IPS-15b (cell line): ENCODE measurements around the gene BANF1.

Source experiments
- H3K27me3 ChIP-seq: one replicate; pipeline ENCODE4 v1.6.1; 2013; ENCODE audit warnings: low read length; ENCODE audit not compliant: control insufficient read depth, insufficient read depth
- H3K36me3 ChIP-seq: one replicate; pipeline ENCODE4 v1.6.1; 2013; ENCODE audit warnings: low read length; ENCODE audit not compliant: control insufficient read depth, insufficient read depth
- H3K4me1 ChIP-seq: one replicate; pipeline ENCODE4 v1.6.1; 2013; ENCODE audit warnings: mild to moderate bottlenecking, low read length; ENCODE audit not compliant: control insufficient read depth, insufficient read depth
- H3K4me3 ChIP-seq: one replicate; pipeline ENCODE4 v1.5.1; 2013; ENCODE audit warnings: low read depth, low read length
- H3K9ac ChIP-seq: one replicate; pipeline ENCODE4 v1.6.1; 2013; ENCODE audit warnings: low read depth, mild to moderate bottlenecking, low read length
- H3K9me3 ChIP-seq: one replicate; pipeline ENCODE4 v1.6.1; 2013; ENCODE audit warnings: mild to moderate bottlenecking, low read length; ENCODE audit not compliant: control insufficient read depth, insufficient read depth

BANF1 gene

GRCh38 chr11:66032957-66033735 lies 30.8 kb downstream of the BANF1 start:
- Histone ChIP-seq H3K27me3 (no peaks in the 10 kb centered on the region), H3K36me3 (no peaks in the 10 kb centered on the region), H3K4me1 (no peaks in the 10 kb centered on the region), H3K4me3 (no peak overlapping the region), H3K9ac (no peak overlapping the region), H3K9me3 (no peaks in the 10 kb centered on the region)

DNA sequence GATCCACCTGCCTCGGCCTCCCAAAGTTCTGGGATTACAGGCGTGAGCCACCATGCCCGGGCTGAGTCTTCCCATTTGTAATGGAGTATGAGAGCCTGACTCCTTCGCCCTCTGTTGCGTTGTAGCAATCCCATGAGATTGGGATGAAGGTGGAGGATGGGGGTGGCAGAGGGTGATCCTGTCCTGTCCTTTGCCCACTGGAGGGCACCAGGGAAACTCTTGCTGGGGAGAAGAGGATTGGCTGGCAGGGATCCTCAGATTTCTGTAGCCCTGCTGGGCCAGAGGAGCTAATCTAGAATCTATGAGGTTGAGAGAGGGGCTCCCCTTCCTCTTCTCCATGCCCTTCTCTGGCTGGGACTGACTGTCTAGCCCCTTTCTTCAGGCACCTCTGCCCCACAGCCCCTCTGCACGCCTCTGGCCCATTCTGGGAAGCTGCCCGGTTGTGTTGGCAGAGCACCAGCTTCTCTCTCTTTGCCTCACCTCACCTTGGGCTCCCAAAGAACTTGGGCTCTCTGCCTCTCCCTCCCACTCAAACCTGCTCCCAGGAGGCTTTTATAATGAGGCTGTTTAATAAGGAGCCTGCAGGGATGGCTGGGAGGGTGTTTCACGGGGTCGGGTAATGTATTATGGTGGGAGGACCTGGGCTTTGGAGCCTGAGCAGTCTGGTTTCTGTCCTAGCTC lies 33.5 kb downstream of the BANF1 start:
- H3K27me3 ChIP-seq = no peaks in the 10 kb centered on the region
- no peaks in the 10 kb centered on the region for H3K36me3 ChIP-seq
- H3K4me1 ChIP-seq = no peaks in the 10 kb centered on the region
- no peak overlapping the region for H3K4me3 ChIP-seq
- H3K9me3 ChIP-seq = no peaks in the 10 kb centered on the region
- H3K9ac ChIP-seq = no peak overlapping the region

- Histone ChIP-seq H3K36me3 (peaks cover 2% of the 10 kb centered on the region), H3K9me3 (no peaks in the 10 kb centered on the region), H3K9ac (no peak overlapping the region), H3K27me3 (no peaks in the 10 kb centered on the region), H3K4me1 (no peaks in the 10 kb centered on the region), H3K4me3 (no peak overlapping the region)
Observed at GRCh38 chr11:66036334-66036710, 34.0 kb downstream of the BANF1 start.

- no peak overlapping the region for H3K4me3 ChIP-seq
- no peak overlapping the region for H3K9ac ChIP-seq
- no peaks in the 10 kb centered on the region for H3K27me3 ChIP-seq
- no peaks in the 10 kb centered on the region for H3K4me1 ChIP-seq
- H3K36me3 ChIP-seq = peaks cover 7% of the 10 kb centered on the region
- no peaks in the 10 kb centered on the region for H3K9me3 ChIP-seq
Observed at GRCh38 chr11:66037327-66037726, 35.0 kb downstream of the BANF1 start.

DNA sequence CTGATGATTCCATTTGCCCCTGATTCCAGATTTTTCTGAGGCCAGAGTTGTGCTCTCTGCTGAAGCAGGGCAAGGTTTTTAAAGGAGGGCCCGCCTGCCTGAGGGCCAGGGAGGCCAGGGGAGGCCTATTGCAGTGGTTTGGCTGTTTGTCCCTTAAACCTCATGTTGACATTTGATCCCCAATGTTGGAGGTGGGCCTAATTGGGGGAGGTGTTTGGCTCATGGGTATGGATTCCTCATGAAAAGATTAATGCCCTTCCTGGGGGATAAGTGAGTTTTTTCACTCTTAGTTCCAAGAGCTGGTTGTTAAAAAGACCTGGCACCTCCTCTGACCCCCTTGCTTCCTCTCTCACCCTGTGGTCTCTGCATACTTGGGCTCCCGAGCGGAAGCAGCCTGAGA lies 37.5 kb downstream of the BANF1 start:
- H3K27me3 ChIP-seq = no peaks in the 10 kb centered on the region
- no peak overlapping the region for H3K4me3 ChIP-seq
- peaks cover under 1% of the 10 kb centered on the region for H3K4me1 ChIP-seq
- peaks cover 15% of the 10 kb centered on the region for H3K36me3 ChIP-seq
- H3K9me3 ChIP-seq = no peaks in the 10 kb centered on the region
- H3K9ac ChIP-seq = no peak overlapping the region

DNA sequence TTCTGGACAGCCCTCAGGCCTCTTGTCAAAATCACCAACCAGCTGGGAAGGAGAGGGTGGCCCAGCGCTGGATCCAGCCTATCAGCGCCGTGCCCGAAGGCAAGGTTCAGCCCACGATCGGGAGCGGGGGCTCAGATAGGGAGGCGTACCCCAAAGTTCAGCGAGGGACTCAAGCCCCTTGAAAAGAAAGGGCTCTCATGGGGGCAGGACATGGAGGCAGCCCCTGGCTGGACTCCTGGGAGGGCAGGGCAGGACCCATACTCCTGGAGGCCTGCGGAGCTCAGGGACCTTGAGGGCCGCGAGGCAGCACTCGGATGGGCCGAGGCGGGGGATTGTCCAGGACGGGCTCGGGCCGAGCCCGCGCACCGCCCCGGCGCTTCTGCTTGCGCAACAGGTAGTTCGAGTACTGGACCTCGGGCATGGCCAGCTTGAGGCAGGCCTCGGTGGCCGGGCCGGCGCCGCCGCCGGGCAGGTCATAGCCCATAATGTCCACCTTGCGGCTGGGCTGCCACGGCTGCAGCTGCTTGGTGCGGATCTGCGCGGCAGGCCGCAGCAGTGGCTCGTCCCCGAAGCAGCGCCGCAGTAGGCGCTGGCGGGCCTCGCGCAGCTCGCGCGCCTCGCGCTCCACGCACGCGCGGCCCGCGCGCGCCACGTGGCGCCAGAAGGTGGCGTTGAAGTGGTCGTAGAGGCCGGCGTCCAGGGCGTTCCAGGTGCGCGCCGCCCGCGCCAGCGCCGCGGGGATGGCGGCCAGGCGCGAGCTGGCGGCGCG lies 40.1 kb downstream of the BANF1 start:
- no peaks in the 10 kb centered on the region for H3K27me3 ChIP-seq
- H3K4me3 ChIP-seq = no peak overlapping the region
- H3K36me3 ChIP-seq = peaks cover 15% of the 10 kb centered on the region
- H3K9ac ChIP-seq = no peak overlapping the region
- H3K9me3 ChIP-seq = no peaks in the 10 kb centered on the region
- peaks cover 4% of the 10 kb centered on the region for H3K4me1 ChIP-seq

DNA sequence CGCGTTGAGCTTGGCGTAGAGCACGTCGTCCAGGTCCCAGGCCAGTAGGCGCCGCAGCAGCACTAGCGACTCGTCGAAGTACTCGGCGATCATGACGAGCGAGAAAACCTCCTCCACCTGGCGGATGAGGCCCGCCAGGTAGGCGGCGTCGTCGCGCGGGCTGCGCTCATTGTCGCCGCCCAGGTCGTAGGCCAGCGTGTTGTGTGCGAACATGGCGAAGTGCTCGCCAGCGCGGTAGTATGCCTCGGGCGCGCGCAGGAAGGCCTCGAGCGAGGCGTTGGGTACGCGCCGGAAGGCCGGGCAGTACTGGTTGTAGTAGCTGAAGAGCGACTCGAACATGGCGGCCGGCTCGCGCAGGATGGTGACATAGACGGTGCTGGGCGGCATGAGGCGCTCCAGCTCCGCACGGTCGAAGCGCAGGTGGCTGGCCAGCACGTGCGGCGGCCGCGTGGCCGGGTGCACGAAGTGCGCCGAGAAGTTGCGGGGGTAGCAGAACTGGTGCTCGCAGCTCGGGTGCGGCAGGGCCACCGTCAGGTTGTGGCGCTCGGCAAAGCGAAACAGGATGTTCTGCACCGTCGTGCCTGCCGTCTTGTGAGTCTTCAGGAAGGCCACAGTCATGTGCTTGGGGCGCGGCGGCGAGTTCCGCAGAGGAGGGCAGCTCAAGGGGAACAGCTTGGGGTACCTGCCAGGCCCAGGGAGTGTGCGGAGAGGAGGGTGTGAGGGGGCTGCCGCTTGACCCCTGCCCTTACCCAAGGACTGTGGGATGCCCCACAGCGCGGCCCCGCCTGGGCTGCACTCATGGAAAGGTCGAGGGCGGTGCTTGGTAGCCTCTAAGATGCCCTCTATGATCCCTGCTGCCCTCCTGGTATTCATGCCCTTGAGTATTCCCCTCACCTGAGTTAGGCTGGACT lies 40.9 kb downstream of the BANF1 start:
- H3K27me3 ChIP-seq = no peaks in the 10 kb centered on the region
- no peaks in the 10 kb centered on the region for H3K9me3 ChIP-seq
- H3K4me1 ChIP-seq = peaks cover 4% of the 10 kb centered on the region
- peaks cover 15% of the 10 kb centered on the region for H3K36me3 ChIP-seq
- no peak overlapping the region for H3K4me3 ChIP-seq
- H3K9ac ChIP-seq = no peak overlapping the region

DNA sequence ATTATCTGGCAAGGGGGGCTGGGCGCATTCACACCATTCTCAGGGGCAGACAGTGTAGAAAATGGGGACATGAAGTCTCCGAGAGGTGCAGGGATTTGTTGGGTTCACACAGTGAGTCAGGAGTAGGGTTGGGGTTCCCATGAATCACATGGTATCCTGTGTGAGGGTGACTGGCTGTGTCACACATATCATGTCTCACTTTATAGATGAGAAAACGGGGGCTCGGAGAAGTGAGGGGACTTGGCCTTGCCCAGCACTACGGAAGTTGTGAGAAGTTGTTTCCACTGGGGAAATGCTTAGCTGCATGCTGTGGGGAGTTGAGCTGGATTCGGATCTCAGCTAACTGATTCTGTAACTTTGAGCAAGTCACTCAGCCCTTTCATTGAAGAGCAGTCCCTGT lies 42.5 kb downstream of the BANF1 start:
- H3K4me1 ChIP-seq = peaks cover 8% of the 10 kb centered on the region
- no peak overlapping the region for H3K4me3 ChIP-seq
- no peak overlapping the region for H3K9ac ChIP-seq

DNA sequence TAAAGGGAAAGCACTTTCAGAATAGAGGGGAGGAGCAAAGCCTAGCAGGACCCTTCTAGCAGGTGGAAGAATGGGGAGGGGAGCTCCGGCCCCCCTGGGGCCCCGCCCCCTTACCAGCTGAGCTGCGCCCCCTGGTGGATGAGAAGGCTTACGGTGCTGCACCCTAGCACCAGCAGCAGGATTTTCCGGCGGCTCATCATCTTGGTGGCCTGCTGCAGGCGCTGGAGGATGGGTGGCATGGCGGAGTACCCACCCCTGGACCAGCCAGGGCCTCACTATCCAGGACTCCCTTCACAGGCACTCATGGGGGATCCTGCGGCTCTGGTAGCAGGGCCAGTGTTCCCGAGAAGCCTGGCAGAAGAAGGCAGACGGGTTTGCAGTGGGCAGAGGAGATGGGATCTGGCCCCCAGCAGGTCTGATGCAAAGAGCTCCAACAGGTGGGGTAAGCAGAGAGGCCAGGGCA lies 42.9 kb downstream of the BANF1 start:
- Histone ChIP-seq H3K4me1 (peaks cover 8% of the 10 kb centered on the region), H3K9ac (no peak overlapping the region), H3K4me3 (no peak overlapping the region), H3K9me3 (no peaks in the 10 kb centered on the region), H3K27me3 (no peaks in the 10 kb centered on the region), H3K36me3 (peaks cover 15% of the 10 kb centered on the region)

More for the DNA sequence above, 42.5 kb downstream of the BANF1 start:
- no peaks in the 10 kb centered on the region for H3K27me3 ChIP-seq
- peaks cover 15% of the 10 kb centered on the region for H3K36me3 ChIP-seq
- H3K9me3 ChIP-seq = no peaks in the 10 kb centered on the region

- no peak overlapping the region for H3K9ac ChIP-seq
- H3K4me1 ChIP-seq = peaks cover 11% of the 10 kb centered on the region
- H3K27me3 ChIP-seq = no peaks in the 10 kb centered on the region
- peaks cover 12% of the 10 kb centered on the region for H3K36me3 ChIP-seq
- no peaks in the 10 kb centered on the region for H3K9me3 ChIP-seq
- no peak overlapping the region for H3K4me3 ChIP-seq
Observed at GRCh38 chr11:66046901-66047300, 44.6 kb downstream of the BANF1 start.
